A673 (cell line): ENCODE data around the gene VWC2.

Source experiments
- EZH2 ChIP-seq: fragments of 200-600 bp; sonication (generic); IDR thresholded peaks from 2 replicates; pipeline ENCODE4 v1.6.1; 2017; ENCODE audit warnings: borderline replicate concordance, low read depth, mild to moderate bottlenecking, mixed read lengths, antibody characterized with exemption, low read length; ENCODE audit not compliant: poor library complexity, severe bottlenecking
- TF ChIP-seq, protein P1 (sequence below): fragments of 300-800, 200-600 bp; sonication (generic); conservative IDR thresholded peaks from 2 replicates; pipeline ENCODE4 v1.5.1; 2017; ENCODE audit warnings: low read depth, mild to moderate bottlenecking, antibody characterized with exemption, low read length, moderate library complexity, mixed read lengths

DNA sequence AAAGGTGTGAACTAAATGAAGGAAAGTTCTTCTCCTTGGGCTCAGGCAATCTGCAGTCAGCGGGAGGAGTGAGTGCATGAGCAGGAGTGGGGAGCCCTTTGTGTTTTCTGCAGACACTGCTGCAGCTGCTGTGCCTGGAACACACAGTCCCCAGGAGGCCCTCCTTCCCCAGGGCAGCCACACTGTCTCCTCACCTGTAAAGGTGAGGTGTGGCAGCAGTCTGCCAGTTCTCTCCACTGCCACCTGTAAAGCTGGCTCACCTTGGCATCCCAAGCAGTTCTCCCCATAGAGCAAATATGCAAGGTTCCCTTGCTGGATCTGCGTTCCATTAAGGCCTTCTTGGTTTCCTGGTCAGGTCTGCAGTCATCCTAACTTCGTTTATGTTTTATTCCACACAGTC is 5.2 kb upstream of the VWC2 start:
- TF ChIP-seq, protein P1, sequence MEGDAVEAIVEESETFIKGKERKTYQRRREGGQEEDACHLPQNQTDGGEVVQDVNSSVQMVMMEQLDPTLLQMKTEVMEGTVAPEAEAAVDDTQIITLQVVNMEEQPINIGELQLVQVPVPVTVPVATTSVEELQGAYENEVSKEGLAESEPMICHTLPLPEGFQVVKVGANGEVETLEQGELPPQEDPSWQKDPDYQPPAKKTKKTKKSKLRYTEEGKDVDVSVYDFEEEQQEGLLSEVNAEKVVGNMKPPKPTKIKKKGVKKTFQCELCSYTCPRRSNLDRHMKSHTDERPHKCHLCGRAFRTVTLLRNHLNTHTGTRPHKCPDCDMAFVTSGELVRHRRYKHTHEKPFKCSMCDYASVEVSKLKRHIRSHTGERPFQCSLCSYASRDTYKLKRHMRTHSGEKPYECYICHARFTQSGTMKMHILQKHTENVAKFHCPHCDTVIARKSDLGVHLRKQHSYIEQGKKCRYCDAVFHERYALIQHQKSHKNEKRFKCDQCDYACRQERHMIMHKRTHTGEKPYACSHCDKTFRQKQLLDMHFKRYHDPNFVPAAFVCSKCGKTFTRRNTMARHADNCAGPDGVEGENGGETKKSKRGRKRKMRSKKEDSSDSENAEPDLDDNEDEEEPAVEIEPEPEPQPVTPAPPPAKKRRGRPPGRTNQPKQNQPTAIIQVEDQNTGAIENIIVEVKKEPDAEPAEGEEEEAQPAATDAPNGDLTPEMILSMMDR = no peak
- TF ChIP-seq EZH2 = no peak
